NCI-H82 treated with DMSO at 0.1 percent for 48 hours (cell line): ENCODE results near the gene SC5D.

Experiments used
- DNase-seq: peaks from one replicate; lab custom pipeline; 2025; ENCODE audit not compliant: unreplicated experiment; lab: John Stamatoyannopoulos, UW

SC5D gene

GRCh38 chr11:121292495-121293287, at the start of gene SC5D:
Gene SC5D, plus strand, starts transcription at chr11:121292771. Its CDS starts 10,605 bp downstream, at chr11:121303376.
- peak; percentile 72 for DNase-seq

GRCh38 chr11:121244884-121245283, 47.7 kb upstream of the SC5D start:
- DNase-seq = no peak

DNA sequence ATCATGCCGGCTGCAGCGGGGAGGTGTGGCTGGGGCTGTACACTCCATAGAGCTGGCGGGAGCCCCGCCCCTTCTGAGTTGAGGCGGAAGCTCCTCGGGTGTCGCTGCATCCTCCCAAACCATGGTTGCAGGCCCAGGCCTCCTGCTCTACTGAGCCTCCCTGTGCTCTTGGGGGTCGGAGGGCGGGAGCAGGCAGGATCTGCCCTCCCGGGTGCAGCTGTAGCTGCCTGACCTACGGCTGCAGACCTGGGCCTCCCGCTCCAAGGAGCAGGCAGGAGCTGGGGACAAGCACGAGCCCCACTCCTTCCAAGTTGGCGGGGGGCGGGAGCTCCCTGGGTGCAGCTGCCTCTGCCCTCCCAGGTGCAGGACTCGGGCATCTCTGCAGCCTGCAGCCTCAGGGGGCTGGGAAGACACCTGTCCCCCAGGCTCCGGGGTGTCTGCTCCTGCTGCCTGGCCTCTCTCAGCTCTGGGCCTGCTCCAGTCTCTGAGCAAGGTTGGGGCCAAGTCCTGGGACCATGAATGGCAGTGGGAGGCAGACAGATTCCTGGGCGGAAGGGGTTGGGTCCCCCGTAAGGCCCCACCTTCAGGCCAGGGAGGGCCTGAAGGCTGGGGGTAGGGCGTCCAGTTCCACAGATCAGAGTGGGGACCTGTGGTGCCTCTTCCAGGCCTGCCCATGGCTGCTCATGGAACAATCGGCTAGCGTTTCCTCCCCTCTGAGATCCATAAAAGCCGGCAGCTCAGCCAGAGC, 46.4 kb upstream of the SC5D start:
- DNase-seq = no peak

- no peak for DNase-seq
Measured at GRCh38 chr11:121246769-121247035, 45.9 kb upstream of the SC5D start.

DNA sequence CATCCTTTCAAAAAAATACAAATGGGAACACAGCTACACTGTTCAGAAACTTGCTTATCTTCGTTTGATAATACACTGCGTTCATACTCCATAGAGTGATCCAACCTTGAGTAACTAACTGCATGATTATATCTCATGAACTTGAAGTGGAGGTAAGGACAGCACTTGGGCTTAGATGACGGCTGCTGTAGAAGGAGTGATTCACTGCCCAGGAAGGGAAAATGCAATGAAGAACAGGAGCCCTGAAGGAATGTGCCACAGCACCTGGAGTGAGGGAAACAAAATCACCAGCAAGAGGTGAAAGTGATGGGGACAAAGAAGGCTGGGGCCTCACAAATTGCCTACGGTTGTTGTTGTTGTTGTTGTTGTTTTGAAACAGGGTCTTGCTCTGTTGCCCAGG, 44.1 kb upstream of the SC5D start:
- no peak for DNase-seq

DNA sequence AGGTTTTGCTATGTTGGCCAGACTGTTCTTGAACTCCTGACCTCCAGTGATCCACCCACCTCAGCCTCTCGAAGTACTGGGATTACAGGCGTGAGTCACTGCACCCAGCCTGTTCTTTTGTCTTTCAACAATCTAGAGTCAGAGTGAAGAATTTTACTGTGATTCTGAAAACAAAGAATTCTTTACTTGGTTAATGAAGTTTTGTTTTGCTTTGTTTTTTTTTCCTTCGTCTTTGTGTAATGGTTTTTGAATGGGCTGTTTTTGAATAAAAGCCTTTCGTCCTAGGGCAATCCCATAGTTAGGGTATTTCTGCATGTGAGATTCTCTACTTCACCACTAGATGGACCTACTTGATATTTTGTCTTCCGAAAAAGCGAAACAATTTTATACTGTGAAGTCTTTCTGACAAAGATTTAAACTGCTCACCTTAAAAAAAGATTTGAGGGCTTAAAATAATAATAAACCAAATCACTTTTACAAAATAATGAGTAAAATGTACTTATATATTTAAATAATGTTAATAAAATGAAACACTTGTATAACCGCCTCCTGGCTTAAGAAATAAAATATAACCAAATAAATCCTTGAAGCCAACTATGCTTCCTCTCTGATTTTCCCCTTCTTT, 43.4 kb upstream of the SC5D start:
- DNase-seq = peak; percentile 1

DNA sequence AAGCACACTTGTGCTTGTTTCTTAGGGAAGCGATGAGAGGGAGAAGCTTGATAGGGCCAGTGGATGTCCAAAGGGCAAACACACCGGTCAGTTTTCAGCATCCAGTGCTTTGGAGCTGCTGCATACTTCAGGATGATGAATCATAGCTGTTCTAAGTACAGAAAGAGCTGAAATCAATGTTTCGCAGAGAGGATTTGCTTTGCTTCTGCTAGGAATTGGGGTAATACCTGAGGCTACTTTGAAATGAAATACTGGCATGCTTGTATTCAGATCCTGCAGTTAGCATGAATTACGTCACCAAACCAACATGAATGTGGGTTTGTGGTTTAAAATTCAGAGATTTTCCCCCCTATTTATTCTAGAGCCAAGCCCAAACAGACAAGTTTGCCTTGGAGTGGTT, 41.7 kb upstream of the SC5D start:
- no peak for DNase-seq

- no peak for DNase-seq
Measured at GRCh38 chr11:121253951-121254350, 38.6 kb upstream of the SC5D start.

DNA sequence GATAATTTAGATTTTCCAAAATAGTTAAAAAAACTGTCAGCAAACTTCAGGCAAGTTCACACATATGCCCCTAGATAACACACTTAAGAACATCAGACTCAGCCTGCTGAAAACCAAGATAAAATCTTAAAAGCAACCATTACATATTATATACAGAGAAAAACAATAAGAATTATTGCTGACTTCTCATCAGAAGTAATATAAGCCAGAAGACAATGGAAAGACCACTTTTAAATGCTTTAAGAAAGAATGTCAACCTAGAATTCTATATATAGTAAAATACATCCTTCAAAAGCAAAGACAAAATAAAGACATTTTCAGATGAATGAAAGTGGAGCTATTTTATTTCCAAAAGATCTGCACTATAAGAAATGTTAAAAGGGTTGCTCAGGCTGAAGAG, 37.8 kb upstream of the SC5D start:
- no peak for DNase-seq

DNA sequence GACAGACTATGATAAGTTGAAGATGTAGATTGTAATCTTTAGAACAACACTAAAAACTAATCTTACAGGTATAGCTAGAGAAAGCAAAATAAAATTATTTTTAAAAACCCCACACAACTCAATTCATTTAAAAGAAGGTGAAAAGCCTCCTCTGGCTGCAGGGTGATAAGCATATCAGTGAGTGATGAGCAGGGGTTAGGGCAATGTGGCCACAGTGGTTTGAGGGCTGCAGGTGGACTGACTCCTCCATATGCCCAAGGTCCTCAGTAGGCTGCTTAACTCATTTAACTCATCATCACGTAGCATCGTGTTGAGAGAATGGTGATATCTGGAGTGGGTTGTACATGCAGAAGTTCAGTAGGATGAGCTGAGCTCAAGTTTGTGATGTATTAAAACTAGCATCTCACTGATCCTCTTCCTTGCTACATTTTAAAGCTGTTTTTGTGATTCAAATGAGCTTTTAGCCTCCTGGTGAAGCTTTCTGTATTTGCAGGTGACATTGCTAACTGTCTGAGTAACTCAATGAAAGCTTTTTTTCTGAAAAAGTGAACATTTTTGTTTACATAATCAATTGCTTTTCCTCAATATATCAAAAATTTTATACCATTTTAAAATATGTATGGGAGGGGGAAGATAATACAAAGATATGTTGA, 37.0 kb upstream of the SC5D start:
- no peak for DNase-seq

DNA sequence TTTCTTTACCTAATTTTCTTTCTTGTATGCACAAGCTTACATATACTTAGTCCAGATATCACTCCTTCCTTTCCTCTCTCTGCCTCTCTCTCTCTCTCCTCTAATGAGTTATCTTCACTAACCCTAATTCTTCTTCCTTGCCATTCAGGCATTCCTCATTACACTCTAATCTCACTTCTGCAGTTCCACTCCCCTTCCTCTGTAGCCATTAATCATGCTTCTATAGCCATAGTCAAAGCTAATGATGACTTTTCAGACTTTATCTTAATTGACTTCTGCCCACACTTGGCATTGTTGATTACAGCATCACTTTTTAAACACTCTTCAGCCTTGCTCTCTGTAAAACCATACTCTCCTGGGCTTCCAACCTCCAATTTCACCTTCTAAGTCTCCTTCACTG, 35.3 kb upstream of the SC5D start:
- no peak for DNase-seq

- DNase-seq = no peak
Measured at GRCh38 chr11:121257976-121258375, 34.6 kb upstream of the SC5D start.

DNA sequence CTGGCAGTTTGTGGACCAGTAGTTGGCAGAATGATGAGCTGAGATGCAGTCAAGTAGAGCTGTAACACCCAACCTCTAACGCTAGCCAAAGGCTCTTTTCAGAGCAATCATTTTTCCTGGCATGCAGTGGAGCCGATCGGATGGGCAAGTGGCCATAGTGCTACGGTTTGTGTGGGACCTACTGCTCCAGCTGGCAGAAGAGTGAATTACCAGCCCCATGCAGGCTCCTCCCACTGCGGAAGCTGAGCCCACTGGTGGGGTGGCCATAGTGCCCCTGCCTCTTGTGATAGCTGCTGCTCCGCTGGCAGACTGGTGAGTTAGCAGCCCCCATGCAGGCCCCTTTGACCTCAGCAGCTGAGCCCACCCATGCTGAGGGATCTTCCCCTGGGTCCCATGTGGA, 27.0 kb upstream of the SC5D start:
- no peak for DNase-seq

GRCh38 chr11:121268581-121268980, 24.0 kb upstream of the SC5D start:
- DNase-seq = peak; percentile 5

DNA sequence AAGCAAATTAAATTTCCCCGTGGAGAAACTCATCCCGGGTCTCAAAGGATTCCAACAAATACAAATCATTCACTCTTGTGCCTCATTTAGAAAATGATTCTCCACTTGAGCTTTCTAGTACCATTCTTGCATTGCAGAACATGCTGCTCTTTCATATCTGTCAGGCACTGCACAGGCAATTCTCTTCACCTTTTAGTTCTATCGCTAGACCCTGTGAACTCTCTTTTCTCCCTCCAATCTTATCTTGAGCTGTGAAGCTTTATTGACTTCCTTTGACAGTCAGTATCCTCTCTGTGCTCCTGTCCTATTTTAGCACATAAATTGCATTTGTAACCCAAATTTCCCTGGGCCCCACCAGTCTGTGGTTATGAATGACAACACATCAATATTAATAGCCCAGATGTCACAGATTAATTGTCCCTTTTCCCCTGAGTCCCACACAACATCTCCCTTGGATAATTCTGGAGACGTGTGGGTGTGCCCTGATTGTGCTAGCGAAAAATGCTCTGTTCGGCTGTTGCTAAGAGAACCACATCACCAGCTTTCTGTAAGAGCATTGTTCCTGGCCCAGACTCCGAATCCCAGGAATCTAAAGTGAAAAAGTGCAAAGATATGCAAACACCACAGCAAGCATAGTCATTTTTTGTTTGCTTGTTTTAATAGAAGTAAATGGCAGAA, 22.4 kb upstream of the SC5D start:
- no peak for DNase-seq

DNA sequence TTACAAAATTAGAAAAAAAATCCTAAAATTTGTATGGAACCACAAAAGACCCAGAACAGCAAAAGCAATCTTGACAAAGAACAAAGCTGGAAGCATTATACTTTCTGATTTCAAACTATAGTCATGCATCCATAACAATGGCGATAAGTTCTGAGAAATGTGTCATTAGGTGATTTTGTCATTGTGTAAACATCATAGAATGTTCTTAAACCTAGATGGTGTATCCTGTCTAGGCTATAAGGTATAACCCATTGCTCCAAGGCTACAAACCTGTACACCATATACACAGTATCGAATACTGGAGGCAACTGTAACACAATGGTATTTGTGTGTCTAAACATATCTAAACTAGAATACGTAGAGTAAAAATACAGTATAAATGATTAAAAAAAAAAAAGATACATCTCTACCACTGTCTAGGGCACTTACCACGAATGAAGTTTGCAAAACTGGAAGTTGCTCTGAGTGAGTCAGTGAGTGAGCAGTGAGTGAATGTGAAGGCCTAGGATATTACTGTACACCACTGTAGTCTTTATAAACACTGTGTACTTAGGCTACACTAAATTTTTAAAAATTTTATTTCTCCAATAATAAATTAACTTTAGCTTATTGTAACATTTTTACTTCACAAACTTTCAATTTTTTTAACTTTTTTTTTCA, 18.1 kb upstream of the SC5D start:
- no peak for DNase-seq

GRCh38 chr11:121281698-121282097, 10.9 kb upstream of the SC5D start:
- no peak for DNase-seq

GRCh38 chr11:121282386-121282785, 10.2 kb upstream of the SC5D start:
- no peak for DNase-seq

DNA sequence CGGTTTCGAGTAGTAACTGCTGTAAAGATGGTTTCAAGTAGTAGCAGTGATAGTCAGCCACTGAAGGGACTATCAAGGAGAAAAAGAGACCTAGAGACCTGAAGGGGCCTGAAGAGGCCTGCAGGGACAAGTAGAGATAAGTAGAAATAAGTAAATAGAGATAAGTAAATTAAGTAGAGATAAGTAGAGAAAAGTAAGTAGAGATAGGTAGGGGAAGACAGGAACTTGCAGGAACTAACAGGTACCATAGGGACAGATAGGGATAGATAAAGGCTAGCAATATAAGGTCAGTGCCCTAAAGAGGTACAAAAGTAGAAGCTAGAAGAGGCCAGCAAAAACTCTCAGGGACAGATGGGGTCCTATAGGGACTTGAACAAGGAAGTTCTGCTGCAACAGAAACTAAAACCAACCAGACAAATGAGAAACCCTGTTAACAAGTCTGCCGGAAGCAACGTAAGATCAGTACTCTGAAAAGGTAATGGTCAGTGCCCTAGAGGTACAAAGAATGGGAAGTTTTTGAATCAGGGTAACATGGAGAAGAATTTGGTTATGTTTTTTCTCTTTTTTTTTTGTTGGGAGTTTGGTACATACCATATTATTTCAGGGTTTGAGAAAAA, 9.6 kb upstream of the SC5D start:
- no peak for DNase-seq

GRCh38 chr11:121291319-121291718, 1.3 kb upstream of the SC5D start:
- DNase-seq = no peak
